Frontal cortex (tissue), 1 donor: ENCODE results near the gene ACD. TPM values are rescaled to one million over a fixed set of nuclear protein-coding genes. Genes with fewer than 3 reads are reported as not detected.

Experiments
- total RNA-seq: library from RNA; depleted of rRNA; stranded (reverse); fragments of >200 nt; gene quantifications from one replicate; pipeline ENCODE4 v1.2.3, GENCODE V29; 2014

ACD gene
- total RNA-seq, 1 donor from 2014 or later = 24.9 TPM

Other genes with a start within 250 kb of the ACD start
- gene ZDHHC1, start 243.8 kb downstream of the ACD start, total RNA-seq = 1.2 TPM
- gene HSD11B2, start 229.1 kb downstream of the ACD start, total RNA-seq = 0.41 TPM
- gene ATP6V0D1, start 179.1 kb downstream of the ACD start, total RNA-seq = 78.7 TPM
- not detected for gene AGRP, start 176.7 kb downstream of the ACD start, total RNA-seq
- gene RIPOR1, start 131.4 kb downstream of the ACD start, total RNA-seq = 32.6 TPM
- 62.0 TPM for gene CTCF, start 97.7 kb downstream of the ACD start, total RNA-seq
- gene CARMIL2, start 15.1 kb downstream of the ACD start, total RNA-seq = 2.4 TPM
- 9.4 TPM for gene PARD6A, start 700 bp upstream of the ACD start, total RNA-seq
- gene ENKD1, start 6.5 kb upstream of the ACD start, total RNA-seq = 9.4 TPM
- 2.0 TPM for gene C16orf86, start 6.6 kb upstream of the ACD start, total RNA-seq
- gene GFOD2, start 59.1 kb upstream of the ACD start, total RNA-seq = 57.9 TPM
- gene RANBP10, start 146.3 kb upstream of the ACD start, total RNA-seq = 3.7 TPM
- 4.5 TPM for gene TSNAXIP1, start 146.6 kb upstream of the ACD start, total RNA-seq
- gene THAP11, start 182.1 kb upstream of the ACD start, total RNA-seq = 26.5 TPM
- 70.9 TPM for gene NUTF2, start 186.7 kb upstream of the ACD start, total RNA-seq
- gene CENPT, start 187.4 kb upstream of the ACD start, total RNA-seq = 25.3 TPM
- 64.0 TPM for gene EDC4, start 212.8 kb upstream of the ACD start, total RNA-seq
- gene NRN1L, start 224.6 kb upstream of the ACD start, total RNA-seq = not detected
- 6.5 TPM for gene PSKH1, start 233.0 kb upstream of the ACD start, total RNA-seq